EL (cell line): ENCODE measurements around the gene TERF2IP.

ENCODE experiments used
- DNase-seq: peaks from one replicate; pipeline ENCODE4 v3.0.0-alpha.2; 2016

The TERF2IP gene

GRCh38 chr16:75647492-75648264, at the start of gene TERF2IP, which contains the start of gene KARS1:
Gene TERF2IP (plus strand): TSS chr16:75647773. CDS start chr16:75647883, 110 bp downstream.
Gene KARS1 (minus strand): TSS chr16:75647665. CDS start chr16:75647639, 26 bp downstream.
- DNase-seq, result peak; percentile 91

GRCh38 chr16:75599452-75600277, 47.9 kb upstream of the TERF2IP start:
- DNase-seq, result no peak

- no peak for DNase-seq
Observed at GRCh38 chr16:75603241-75603640, 44.3 kb upstream of the TERF2IP start.

GRCh38 chr16:75606507-75606906, 41.1 kb upstream of the TERF2IP start:
- DNase-seq, result no peak

GRCh38 chr16:75614066-75614897, 33.3 kb upstream of the TERF2IP start:
- DNase-seq, result peak; percentile 85

- no peak for DNase-seq
Observed at GRCh38 chr16:75615619-75616018, 32.0 kb upstream of the TERF2IP start.

GRCh38 chr16:75616521-75617010, 31.0 kb upstream of the TERF2IP start:
- DNase-seq, result no peak

GRCh38 chr16:75617121-75617520, 30.5 kb upstream of the TERF2IP start:
- DNase-seq, result no peak

GRCh38 chr16:75618780-75619179, 28.8 kb upstream of the TERF2IP start:
- DNase-seq, result no peak

GRCh38 chr16:75620326-75621169, 27.0 kb upstream of the TERF2IP start:
- DNase-seq, result no peak

- peak; percentile 51 for DNase-seq
Observed at GRCh38 chr16:75621170-75621477, 26.4 kb upstream of the TERF2IP start.

- DNase-seq, result peak; percentile 99
Observed at GRCh38 chr16:75622761-75623605, 24.6 kb upstream of the TERF2IP start, which contains the start of gene ADAT1. Gene ADAT1 (minus strand): TSS chr16:75623281. CDS start chr16:75620799, 2,482 bp downstream.

- peak; percentile 42 for DNase-seq
Observed at GRCh38 chr16:75624921-75625334, 22.6 kb upstream of the TERF2IP start.

- no peak for DNase-seq
Observed at GRCh38 chr16:75626806-75627205, 20.8 kb upstream of the TERF2IP start.

- DNase-seq, result no peak
Observed at GRCh38 chr16:75627851-75628250, 19.7 kb upstream of the TERF2IP start.

- DNase-seq, result no peak
Observed at GRCh38 chr16:75628351-75628750, 19.2 kb upstream of the TERF2IP start.

GRCh38 chr16:75629132-75629531, 18.4 kb upstream of the TERF2IP start:
- DNase-seq, result no peak

- DNase-seq, result no peak
Observed at GRCh38 chr16:75630052-75630451, 17.5 kb upstream of the TERF2IP start.

- no peak for DNase-seq
Observed at GRCh38 chr16:75632857-75633256, 14.7 kb upstream of the TERF2IP start.

- DNase-seq, result no peak
Observed at GRCh38 chr16:75635036-75635435, 12.5 kb upstream of the TERF2IP start.

GRCh38 chr16:75640598-75640997, 7.0 kb upstream of the TERF2IP start:
- DNase-seq, result no peak
